Erythroblast (primary cell): Measurements from ENCODE around the gene OR2V2.

ENCODE experiments used
- GATA1 ChIP-seq: IDR thresholded peaks from 2 replicates; pipeline ENCODE4 v1.6.1; 2011; ENCODE audit warnings: low read depth, mild to moderate bottlenecking, control low read depth, low read length, moderate library complexity
- POLR2A ChIP-seq: IDR thresholded peaks from 2 replicates; pipeline ENCODE4 v1.6.1; 2011; ENCODE audit warnings: mild to moderate bottlenecking, low read length

- TF ChIP-seq POLR2A = no peak
- no peak for TF ChIP-seq GATA1
Observed at GRCh38 chr5:181198905-181199519, 51.6 kb downstream of the OR2V2 start.
